HT-29 (cell line): ENCODE data around the gene NUP54. TPM values are rescaled to one million over a fixed set of nuclear protein-coding genes. Genes with fewer than 3 reads are reported as not detected.

Experiments
- DNase-seq: peaks from one replicate; pipeline ENCODE4 v3.0.0-alpha.2; 2015; ENCODE audit warnings: low spot score
- total RNA-seq: library from RNA; depleted of rRNA; stranded (reverse); fragments of >200 nt; shearing (Covaris generic); gene quantifications from 2 replicates; pipeline ENCODE4 v1.2.3, GENCODE V29; 2014

NUP54 gene
- total RNA-seq, 1 experiment from 2014 or later: 43.6 TPM

GRCh38 chr4:76147454-76148141, 599 bp downstream of the NUP54 start:
- peak; percentile 79 for DNase-seq

DNA sequence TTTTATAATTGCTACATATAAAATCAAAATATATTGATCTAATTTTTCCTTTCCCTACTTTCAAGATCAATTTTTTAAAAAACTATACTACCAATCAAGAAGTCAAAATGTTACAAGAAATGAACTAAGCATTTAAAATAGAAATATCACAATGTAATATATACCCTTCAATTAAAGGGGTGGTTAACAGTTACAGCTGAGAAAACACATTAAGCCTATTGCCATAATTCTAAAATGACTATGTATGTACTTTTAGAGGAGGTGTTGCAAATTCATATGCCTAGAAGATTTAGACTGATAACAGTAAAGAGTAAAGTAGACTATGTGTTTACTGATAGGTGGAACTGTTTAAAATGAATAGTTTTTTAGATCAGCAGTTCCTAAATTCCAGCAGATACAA, 3.7 kb downstream of the NUP54 start:
- DNase-seq: no peak

GRCh38 chr4:76141241-76141640, 7.0 kb downstream of the NUP54 start:
- DNase-seq: no peak

DNA sequence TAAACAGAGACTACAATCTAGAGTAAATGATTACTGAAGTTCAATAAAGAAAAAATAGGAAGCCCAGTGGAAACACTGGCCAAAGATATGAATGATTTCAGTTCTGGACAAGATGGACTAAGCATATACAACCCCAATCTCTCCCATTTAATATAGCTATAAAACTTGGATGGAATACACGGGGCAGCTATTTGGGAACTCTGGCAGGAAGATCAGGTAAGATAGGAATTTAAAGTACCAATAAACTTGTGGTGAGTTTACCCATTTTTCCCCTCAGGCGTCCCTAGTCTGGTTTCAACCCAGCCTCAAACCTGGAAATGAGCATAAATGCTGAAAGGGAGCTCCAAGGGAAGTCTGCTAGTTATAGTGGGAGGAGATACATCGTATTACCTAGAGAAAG, 20.4 kb downstream of the NUP54 start:
- DNase-seq: no peak

DNA sequence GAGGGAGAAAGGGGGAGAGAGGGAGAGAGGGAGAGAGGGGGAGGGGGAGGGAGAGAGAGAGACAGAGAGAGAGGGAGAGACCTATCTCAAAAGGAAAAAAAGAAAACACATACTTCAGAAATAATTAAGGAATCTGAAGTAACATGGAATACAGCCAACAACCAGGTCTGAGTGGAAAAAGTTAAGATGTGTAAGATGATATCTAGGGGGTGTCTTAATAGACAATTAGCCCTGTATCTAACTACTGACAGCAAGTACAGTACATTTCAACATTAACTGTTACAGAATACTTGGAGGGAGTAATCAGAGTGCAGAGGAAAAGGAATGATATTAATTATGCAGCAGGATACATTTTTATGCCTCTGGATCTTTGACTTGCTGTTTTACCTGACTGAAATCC, 22.4 kb downstream of the NUP54 start:
- DNase-seq: no peak

DNA sequence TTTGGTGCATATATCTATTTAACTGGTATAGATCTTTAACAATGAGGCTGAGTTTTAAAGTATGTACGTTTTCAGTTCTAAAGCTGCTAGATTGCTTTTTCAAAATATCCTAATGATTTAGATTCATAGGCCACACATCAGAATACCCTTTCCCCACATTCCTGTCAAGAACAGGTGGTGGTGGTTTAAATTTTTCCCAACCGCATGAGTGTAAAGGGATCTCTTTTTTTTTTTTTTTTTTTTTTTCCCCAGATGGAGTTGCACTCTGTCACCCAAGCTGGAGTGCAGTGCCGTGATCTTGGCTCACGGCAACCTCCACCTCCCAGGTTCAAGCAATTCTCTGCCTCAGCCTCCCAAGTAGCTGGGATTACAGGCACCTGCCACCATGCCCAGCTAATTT, 28.0 kb downstream of the NUP54 start:
- no peak for DNase-seq

GRCh38 chr4:76117536-76117935, 30.7 kb downstream of the NUP54 start:
- DNase-seq: no peak

DNA sequence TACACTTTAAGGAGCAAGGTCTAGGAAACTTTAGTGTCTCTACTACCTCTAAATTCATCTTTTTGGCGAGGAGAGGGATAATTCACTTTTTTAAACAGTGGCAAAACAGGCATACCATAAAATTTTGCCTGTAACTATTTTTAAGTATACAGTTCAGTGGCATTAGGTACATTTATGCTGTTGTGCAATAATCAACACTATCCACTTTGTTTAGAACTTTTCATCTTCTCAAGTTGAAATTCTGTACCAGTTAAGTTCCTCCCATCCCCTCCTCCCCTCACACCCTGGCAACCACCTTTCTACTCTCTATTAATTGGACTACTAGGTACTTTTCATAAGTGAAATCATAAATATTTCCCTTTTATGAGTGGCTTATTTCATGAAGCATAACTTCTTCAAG, 31.4 kb downstream of the NUP54 start:
- DNase-seq: no peak

- DNase-seq: peak; percentile 18
Measured at GRCh38 chr4:76108467-76109181, 39.6 kb downstream of the NUP54 start.

DNA sequence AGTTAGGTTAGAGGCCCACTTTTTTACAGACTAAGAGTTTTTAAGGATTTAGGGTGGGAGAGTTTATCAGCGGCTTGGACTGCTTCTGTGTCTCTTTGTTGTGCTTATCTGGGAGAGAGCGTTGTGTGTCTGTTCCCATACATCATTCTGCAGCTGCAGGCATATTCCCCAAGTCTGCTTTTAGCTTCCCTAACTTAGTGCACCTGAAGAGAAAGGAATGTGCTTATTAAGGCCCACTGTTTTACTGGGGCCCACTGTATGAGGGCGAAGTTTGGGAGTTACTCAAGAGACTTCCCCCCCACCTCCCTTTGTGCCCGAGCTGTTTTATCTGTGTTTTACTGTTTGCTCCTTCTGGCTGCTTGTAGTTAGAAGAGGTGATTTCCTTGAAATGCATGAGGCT, 41.8 kb downstream of the NUP54 start:
- no peak for DNase-seq

DNA sequence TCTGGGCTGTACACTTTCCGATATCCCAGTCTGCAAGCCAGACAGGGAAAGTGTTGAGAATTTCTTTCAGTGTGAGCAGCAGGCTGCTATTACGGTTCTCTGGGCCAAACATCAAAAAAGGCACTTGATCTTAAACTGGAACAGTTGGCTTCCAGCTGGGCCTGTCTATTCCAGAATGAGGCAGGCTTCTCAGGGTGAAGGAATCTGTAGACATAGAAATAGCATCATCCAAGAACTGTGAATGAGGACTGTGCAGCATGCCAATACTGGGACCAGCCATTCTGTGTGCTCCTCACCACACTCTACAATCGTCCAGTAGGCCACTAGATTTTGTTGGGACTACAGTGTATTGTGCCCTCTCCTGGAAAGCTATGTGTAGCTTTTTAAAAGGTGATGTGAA, 42.5 kb downstream of the NUP54 start:
- DNase-seq: peak; percentile 36

GRCh38 chr4:76096076-76096475, 52.1 kb downstream of the NUP54 start:
- no peak for DNase-seq

DNA sequence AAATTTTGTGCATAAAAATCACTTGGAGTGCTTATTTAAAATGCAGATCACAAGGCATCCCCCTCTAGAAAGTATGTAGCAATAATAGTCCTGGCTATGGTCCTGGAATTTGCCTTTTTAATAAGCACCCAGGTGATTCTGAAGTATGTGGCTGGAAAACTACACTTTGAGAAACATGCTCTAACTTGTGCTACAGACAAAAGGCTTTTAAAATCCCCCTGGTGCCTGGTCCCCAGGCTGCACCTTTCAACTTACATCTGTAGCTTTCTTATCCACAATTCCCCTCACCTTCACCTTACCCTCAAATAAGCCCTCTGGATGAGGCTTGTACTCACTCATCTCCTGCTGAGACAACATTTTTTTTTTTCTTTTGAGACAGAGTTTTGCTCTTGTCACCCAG, 52.6 kb downstream of the NUP54 start:
- no peak for DNase-seq

GRCh38 chr4:76091052-76091451, 57.1 kb downstream of the NUP54 start:
- no peak for DNase-seq

GRCh38 chr4:76090241-76090691, 57.9 kb downstream of the NUP54 start:
- peak; percentile 58 for DNase-seq

DNA sequence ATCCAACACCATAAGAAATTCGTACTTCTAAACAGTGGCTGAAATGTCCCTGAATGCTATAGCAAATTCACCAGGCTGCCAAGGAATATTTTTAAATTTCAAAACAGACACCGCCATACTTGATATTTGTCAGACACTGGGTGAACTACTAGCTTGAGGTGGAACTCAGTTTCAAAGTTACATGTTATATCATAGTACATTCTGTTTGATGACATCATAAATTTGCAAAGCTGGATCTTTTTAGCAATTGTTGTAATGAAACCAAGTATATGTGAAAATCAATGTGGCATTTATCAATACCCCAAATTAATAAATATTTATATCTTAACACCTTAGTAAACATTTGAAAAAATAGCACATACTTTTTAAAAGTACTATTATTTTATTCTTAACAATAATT, 59.5 kb downstream of the NUP54 start:
- no peak for DNase-seq

DNA sequence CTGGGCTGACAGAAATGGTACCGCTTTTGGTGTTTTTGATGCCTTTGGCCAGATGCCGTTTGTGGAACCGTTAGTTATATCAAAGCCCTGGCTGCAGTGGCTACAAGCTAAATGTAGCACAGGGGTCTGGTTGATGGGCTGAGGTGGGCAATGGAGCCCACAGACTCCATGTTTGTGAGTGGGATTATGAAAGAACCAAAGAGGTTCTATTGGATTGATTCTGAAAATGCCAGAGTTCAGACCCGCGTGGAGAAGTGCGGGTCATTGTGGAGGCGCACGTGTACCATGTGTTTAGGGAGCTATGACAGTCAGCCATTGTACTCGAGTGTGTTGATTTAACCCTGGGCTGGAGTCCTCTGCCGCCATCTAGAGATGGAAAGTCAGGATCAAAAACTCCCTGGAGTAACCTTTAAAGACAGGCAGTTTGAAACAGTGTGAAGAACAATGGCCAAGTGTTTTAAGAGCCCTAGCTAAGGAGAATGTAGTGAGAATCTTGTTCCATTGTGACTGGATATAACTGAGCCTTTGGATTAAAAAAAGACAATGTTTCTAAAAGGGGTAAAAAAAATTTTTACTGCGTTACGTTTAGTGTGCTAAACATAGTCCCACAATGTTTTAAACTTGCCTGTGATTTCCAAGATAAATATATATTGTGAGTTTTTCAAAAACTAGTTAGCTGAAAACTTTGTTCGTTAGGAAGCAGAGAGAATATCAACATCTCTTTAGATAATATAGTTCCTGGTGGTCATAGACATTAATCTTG, 61.0 kb downstream of the NUP54 start:
- peak; percentile 83 for DNase-seq

GRCh38 chr4:76084542-76084941, 63.7 kb downstream of the NUP54 start:
- no peak for DNase-seq

GRCh38 chr4:76083386-76083988, 64.7 kb downstream of the NUP54 start:
- DNase-seq: no peak

DNA sequence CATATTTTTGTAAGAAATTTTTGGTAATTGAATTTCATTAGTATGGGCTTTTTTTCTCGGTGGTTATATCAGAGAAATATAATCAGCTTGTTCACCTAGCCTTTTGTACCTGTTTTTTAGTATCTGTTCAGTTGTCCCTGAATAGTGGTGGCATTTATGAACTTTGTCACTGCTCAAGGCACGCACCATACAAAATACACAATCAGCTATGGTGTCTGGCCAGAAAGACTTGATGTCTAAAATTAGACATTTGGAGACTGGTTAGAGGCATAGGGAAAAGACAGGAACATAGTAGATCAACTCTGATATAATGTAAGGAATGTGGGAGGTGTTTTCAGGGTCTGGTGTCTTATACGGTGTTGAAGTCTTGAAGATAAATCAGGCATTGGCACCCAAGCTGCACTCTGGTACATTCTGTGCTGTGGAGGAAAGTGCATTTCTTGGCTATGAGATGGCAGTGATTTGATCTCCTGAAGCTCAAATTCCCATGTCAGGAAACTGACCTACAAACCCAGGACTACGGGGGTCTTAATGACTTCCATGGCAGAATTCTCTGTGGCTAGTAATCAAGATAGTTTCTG, 70.1 kb downstream of the NUP54 start:
- no peak for DNase-seq

DNA sequence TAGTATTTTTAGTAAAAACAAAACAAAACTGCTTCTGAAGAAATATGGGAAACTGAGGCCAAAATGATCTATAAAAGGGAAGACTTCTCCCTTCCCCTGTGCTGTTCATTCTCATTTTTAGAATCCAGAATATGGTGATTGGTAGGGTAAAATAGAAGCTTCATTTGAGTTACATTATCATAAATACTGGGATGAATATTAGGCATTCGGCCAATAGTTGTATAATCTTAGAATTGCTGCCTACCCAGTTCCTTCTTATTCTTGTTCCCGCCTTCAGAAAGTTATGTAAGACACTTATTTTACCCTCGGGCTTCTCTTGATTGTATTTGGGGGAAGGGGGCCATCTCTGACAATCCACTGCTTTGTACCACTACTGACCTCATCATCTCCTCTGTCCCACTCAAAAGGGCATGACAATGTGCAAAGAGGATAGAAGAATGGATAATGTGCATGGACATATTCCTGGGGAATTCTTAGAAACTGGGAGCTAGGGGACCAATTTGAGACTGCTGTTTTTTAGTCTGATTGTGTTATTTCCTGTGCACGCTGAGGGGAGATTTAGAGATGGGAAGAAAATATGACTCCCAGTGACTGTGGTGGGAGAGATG, 73.1 kb downstream of the NUP54 start:
- no peak for DNase-seq
